GM12878 (cell line): Measurements from ENCODE around the gene PRRX2. TPM values are rescaled to one million over a fixed set of nuclear protein-coding genes. Genes with fewer than 3 reads are reported as not detected.

Experiments
- ATAC-seq: fragments of 200-7000 bp; cut with Tn5 transposase; 3 replicates; pipeline ENCODE4 v1.9.1; 2020; ENCODE audit warnings: mild to moderate bottlenecking, moderate library complexity
- BruUV-seq: library from RNA; stranded (reverse); fragments of 400-500 nt; replicated peaks from 2 replicates; lab custom pipeline; 2021; lab: Mats Ljungman, UMichigan
- CTCF ChIA-PET: fragments of 300-600 bp; sonication (Branson Sonifier 250); formaldehyde crosslinking; extraction: SDS; loops from one replicate; lab custom pipeline; 2021; ENCODE audit warnings: inconsistent platforms; lab: Yijun Ruan, JAX
- POLR2A ChIA-PET: fragments of 350-600 bp; formaldehyde crosslinking; extraction: SDS; loops from one replicate; lab custom pipeline; 2021; ENCODE audit warnings: inconsistent platforms; lab: Charles Lee
- RAD21 ChIA-PET: fragments of 300-600 bp; sonication (Branson Sonifier 250); formaldehyde crosslinking; loops from one replicate; lab custom pipeline; 2023; ENCODE audit warnings: antibody characterized with exemption; ENCODE audit not compliant: unreplicated experiment; lab: Charles Lee
- SMC1A ChIA-PET: fragments of 300-600 bp; sonication (Branson Sonifier 250); formaldehyde crosslinking; loops from one replicate; lab custom pipeline; 2023; ENCODE audit not compliant: unreplicated experiment, uncharacterized antibody; lab: Charles Lee
- DNase-seq: peaks from one replicate; pipeline ENCODE4 v3.0.0-alpha.2; 2011; ENCODE audit warnings: low read depth, low spot score
- FAIRE-seq: peaks from 3 replicates; lab custom pipeline; 2011; peaks lifted over from hg19 to GRCh38; lab: Jason Lieb, UNC
- H2AFZ ChIP-seq: 2 replicates; pipeline ENCODE4 v1.6.0; 2011; ENCODE audit warnings: low read depth, low read length, control low read depth; ENCODE audit not compliant: control insufficient read depth
- H3K27ac ChIP-seq: 2 replicates; pipeline ENCODE4 v1.5.1; 2011; ENCODE audit warnings: control low read depth; ENCODE audit not compliant: control insufficient read depth, insufficient read depth
- H3K27me3 ChIP-seq, 2 experiments: replicated peaks in 1 of 2; 2 replicates each; pipeline versions ENCODE4 v1.6.0 to v1.6.1; 2011; ENCODE audit warnings: low read length in 1 of 2; ENCODE audit not compliant: control insufficient read depth in 2 of 2, insufficient read depth in 2 of 2
- H3K36me3 ChIP-seq, 2 experiments: 2 replicates each; pipeline ENCODE4 v1.5.1; 2011; ENCODE audit warnings: low read length in 1 of 2; ENCODE audit not compliant: control insufficient read depth in 2 of 2, insufficient read depth in 2 of 2
- H3K4me1 ChIP-seq: 2 replicates; pipeline ENCODE4 v1.6.1; 2011; ENCODE audit warnings: mild to moderate bottlenecking, low read length, moderate library complexity, mixed read lengths; ENCODE audit not compliant: control insufficient read depth, insufficient read depth
- H3K4me2 ChIP-seq: 2 replicates; pipeline ENCODE4 v1.6.0; 2011; ENCODE audit warnings: control low read depth; ENCODE audit not compliant: control insufficient read depth, insufficient read depth
- H3K4me3 ChIP-seq: fragments of 200-600 bp; sonication (generic); 2 replicates; pipeline ENCODE4 v1.5.1; 2016
- H3K79me2 ChIP-seq: 2 replicates; pipeline ENCODE4 v1.6.0; 2011; ENCODE audit warnings: low read length; ENCODE audit not compliant: control insufficient read depth, insufficient read depth
- H3K9ac ChIP-seq: 2 replicates; pipeline ENCODE4 v1.8.0; 2011; ENCODE audit warnings: low read length, control low read depth, mixed read lengths; ENCODE audit not compliant: control insufficient read depth, insufficient read depth
- H3K9me3 ChIP-seq: replicated peaks from 3 replicates; pipeline ENCODE4 v1.5.1; 2011; ENCODE audit warnings: mild to moderate bottlenecking, low read length; ENCODE audit not compliant: control insufficient read depth, insufficient read depth
- H4K20me1 ChIP-seq: 2 replicates; pipeline ENCODE4 v1.6.0; 2011; ENCODE audit not compliant: control insufficient read depth, insufficient read depth
- EZH2 ChIP-seq: IDR thresholded peaks from 2 replicates; pipeline ENCODE4 v1.6.1; 2012; ENCODE audit warnings: low read depth, mild to moderate bottlenecking, control low read depth, inconsistent platforms, low read length, borderline replicate concordance; ENCODE audit not compliant: control insufficient read depth
- HSF1 ChIP-seq: fragments of 150-350 bp; IDR thresholded peaks from 2 replicates; pipeline ENCODE4 v1.6.1; 2014; ENCODE audit warnings: mild to moderate bottlenecking, low read depth, low read length
- IKZF2 ChIP-seq, 2 experiments: fragments of 450-650 bp; IDR thresholded peaks; 2 replicates each; pipeline ENCODE4 v1.6.1; 2017; ENCODE audit warnings: mild to moderate bottlenecking in 2 of 2, moderate library complexity in 2 of 2
- JUNB ChIP-seq: IDR thresholded peaks from 2 replicates; pipeline ENCODE4 v1.6.1; 2016; ENCODE audit warnings: antibody characterized with exemption, mild to moderate bottlenecking
- KLF5 ChIP-seq: fragments of 450-650 bp; IDR thresholded peaks from 2 replicates; pipeline ENCODE4 v1.6.1; 2014; ENCODE audit warnings: mild to moderate bottlenecking; ENCODE audit not compliant: partially characterized antibody
- NBN ChIP-seq: fragments of 450-650 bp; IDR thresholded peaks from 2 replicates; pipeline ENCODE4 v1.6.1; 2016
- PKNOX1 ChIP-seq: fragments of 450-650 bp; IDR thresholded peaks from 2 replicates; pipeline ENCODE4 v1.6.1; 2016; ENCODE audit warnings: mild to moderate bottlenecking
- SMC3 ChIP-seq: IDR thresholded peaks from 2 replicates; pipeline ENCODE4 v1.6.1; 2011; ENCODE audit warnings: low read length, improper control_type of control experiment, borderline replicate concordance
- ZNF24 ChIP-seq: fragments of 450-650 bp; IDR thresholded peaks from 2 replicates; pipeline ENCODE4 v1.6.1; 2017; ENCODE audit warnings: antibody characterized with exemption, mild to moderate bottlenecking
- ZNF384 ChIP-seq: IDR thresholded peaks from 2 replicates; pipeline ENCODE4 v1.6.1; 2012; ENCODE audit warnings: low read depth, mild to moderate bottlenecking, low read length, improper control_type of control experiment, borderline replicate concordance
- WGBS: methylation state at CpG from one replicate; pipeline ENCODE4 v1.1.6; 2016; ENCODE audit warnings: low lambda C conversion rate; ENCODE audit not compliant: insufficient replicate concordance, insufficient coverage; ENCODE audit errors: missing lambda C conversion rate; 5-methylcytosine and 5-hydroxymethylcytosine counted together
- in situ Hi-C: fragments of 300-500 bp; cut with MboI; formaldehyde crosslinking; loops from 9 replicates; pipeline ENCODE4 v1.14.3; 2018; ENCODE audit warnings: mixed read lengths
- intact Hi-C: fragments of 100-400 bp; cut with micrococcal nuclease; formaldehyde crosslinking; loops from one replicate; pipeline ENCODE4 v1.14.2; 2022; ENCODE audit not compliant: unreplicated experiment
- polyA plus RNA-seq, 11 experiments: library from polyadenylated mRNA; depleted of rRNA in 4 of 11; unstranded in 6 of 11; stranded (reverse) in 5 of 11; fragments of >200 nt; fragmentation: Nextera tagmentation in 4 of 11; fragmentation: Illumina TruSeq in 1 of 11; extraction: Ambion mirVana in 4 of 11; extraction: Trizol in 1 of 11; gene quantifications; 1 replicate in 1 of 11; 2 replicates in 10 of 11; pipeline versions ENCODE4 v1.2.1 to v1.2.3, GENCODE V29; 2011 to 2016; ENCODE audit warnings: inconsistent platforms in 2 of 11, missing spikeins in 2 of 11, low read depth in 1 of 11
- total RNA-seq, 4 experiments: library from RNA; depleted of rRNA in 3 of 4; stranded (reverse); fragments of >200 nt in 3 of 4; fragmentation: Illumina TruSeq in 1 of 4; extraction: Trizol in 1 of 4; gene quantifications; 2 replicates each; pipeline versions ENCODE4 v1.2.1 to v1.2.3, GENCODE V29; 2013 to 2021
- TF ChIP-seq, protein P1 (sequence below): fragments of 450-650 bp; IDR thresholded peaks from 2 replicates; pipeline ENCODE4 v1.6.1; 2017; ENCODE audit warnings: mild to moderate bottlenecking, moderate library complexity

Gene PRRX2
- total and polyA plus RNA-seq, 10 of the 15 experiments (the other 5 are each of a cell fraction or from before 2014, with no cell fraction given) = not detected

DNA sequence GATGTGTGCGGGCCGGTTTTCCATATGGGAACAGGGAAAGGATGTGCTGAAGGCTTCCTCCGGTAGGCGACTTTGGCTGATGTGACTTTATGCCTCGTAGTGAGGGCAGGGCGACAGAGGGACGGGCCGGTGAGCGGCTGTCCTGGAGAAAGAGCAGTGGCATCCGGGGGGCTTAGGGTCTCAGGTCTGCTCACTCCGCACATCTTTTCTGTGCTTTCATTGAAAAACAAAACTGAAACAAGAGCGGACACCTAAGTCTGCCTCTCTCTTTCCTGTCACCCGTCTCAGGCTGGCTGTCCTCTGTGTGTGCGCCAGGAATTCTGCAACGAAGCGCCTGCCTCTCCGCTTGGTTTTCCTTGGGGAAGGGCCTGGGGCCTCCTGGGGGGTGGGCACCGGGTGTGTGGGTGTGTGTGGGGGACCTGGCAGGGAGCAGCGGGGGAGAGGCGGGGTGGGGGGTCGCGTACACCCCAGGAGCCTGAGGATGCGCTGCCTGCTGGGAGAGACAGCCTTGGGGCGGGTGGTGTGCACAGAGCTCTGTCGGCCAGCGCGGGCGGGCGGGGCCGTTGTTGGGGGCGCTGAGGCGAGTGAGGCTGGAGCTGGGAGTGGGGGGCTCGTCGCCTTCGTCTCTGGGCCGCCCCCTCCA, 580 bp upstream of the PRRX2 start:
- no TSS peak for BruUV-seq
- Histone ChIP-seq H3K4me2 (no peak overlapping the region), H2AFZ (no peak overlapping the region), H3K9me3 (no peaks in the 10 kb centered on the region), H3K9ac (no peak overlapping the region), H3K36me3 (no peaks in the 10 kb centered on the region), H3K79me2 (no peaks in the 10 kb centered on the region), H3K4me1 (no peaks in the 10 kb centered on the region), H3K4me3 (no peak overlapping the region), H4K20me1 (no peaks in the 10 kb centered on the region), H3K27me3 (no peaks in the 10 kb centered on the region; a peak in 2 of 4 replicates), H3K27ac (no peak overlapping the region)
- DNase-seq = no peak
- ATAC-seq = no peak
- FAIRE-seq = no peak
- intact Hi-C loops (no loop called here), in situ Hi-C loops (no loop called here)
- SMC1A ChIA-PET = no interaction called here
- CTCF ChIA-PET = no interaction called here
- WGBS = 40% methylated on average over 30 of the region's 36 CpGs
- RAD21 ChIA-PET = no interaction called here
- POLR2A ChIA-PET = no interaction called here
- no peak for TF ChIP-seq NBN
- no peak for TF ChIP-seq HSF1
- TF ChIP-seq, protein P1, sequence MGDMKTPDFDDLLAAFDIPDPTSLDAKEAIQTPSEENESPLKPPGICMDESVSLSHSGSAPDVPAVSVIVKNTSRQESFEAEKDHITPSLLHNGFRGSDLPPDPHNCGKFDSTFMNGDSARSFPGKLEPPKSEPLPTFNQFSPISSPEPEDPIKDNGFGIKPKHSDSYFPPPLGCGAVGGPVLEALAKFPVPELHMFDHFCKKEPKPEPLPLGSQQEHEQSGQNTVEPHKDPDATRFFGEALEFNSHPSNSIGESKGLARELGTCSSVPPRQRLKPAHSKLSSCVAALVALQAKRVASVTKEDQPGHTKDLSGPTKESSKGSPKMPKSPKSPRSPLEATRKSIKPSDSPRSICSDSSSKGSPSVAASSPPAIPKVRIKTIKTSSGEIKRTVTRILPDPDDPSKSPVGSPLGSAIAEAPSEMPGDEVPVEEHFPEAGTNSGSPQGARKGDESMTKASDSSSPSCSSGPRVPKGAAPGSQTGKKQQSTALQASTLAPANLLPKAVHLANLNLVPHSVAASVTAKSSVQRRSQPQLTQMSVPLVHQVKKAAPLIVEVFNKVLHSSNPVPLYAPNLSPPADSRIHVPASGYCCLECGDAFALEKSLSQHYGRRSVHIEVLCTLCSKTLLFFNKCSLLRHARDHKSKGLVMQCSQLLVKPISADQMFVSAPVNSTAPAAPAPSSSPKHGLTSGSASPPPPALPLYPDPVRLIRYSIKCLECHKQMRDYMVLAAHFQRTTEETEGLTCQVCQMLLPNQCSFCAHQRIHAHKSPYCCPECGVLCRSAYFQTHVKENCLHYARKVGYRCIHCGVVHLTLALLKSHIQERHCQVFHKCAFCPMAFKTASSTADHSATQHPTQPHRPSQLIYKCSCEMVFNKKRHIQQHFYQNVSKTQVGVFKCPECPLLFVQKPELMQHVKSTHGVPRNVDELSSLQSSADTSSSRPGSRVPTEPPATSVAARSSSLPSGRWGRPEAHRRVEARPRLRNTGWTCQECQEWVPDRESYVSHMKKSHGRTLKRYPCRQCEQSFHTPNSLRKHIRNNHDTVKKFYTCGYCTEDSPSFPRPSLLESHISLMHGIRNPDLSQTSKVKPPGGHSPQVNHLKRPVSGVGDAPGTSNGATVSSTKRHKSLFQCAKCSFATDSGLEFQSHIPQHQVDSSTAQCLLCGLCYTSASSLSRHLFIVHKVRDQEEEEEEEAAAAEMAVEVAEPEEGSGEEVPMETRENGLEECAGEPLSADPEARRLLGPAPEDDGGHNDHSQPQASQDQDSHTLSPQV = no peak
- no peak for TF ChIP-seq PKNOX1
- TF ChIP-seq SMC3 = no peak
- no peak for TF ChIP-seq IKZF2 (IDR thresholded peaks at IDR 0.05)
- no peak for TF ChIP-seq KLF5
- no peak for TF ChIP-seq ZNF384
- no peak for TF ChIP-seq JUNB
- no peak for TF ChIP-seq EZH2
- no peak for TF ChIP-seq ZNF24
